NCI-H128 (cell line): Measurements from ENCODE around the gene DNAJC2.

Experiments
- DNase-seq: peaks from one replicate; lab custom pipeline; 2025; ENCODE audit not compliant: unreplicated experiment; lab: John Stamatoyannopoulos, UW

Gene DNAJC2

GRCh38 chr7:103344453-103345149 is at the start of gene DNAJC2:
Gene DNAJC2 (minus strand): TSS chr7:103344767. CDS start chr7:103344622, 145 bp downstream.
- DNase-seq, result peak; percentile 62

GRCh38 chr7:103391976-103392375 is 47.4 kb upstream of the DNAJC2 start:
- DNase-seq, result no peak

- DNase-seq, result no peak
Observed at GRCh38 chr7:103391150-103391549, 46.6 kb upstream of the DNAJC2 start.

- DNase-seq, result no peak
Observed at GRCh38 chr7:103389263-103389662, 44.7 kb upstream of the DNAJC2 start.

GRCh38 chr7:103388469-103389140 is 44.0 kb upstream of the DNAJC2 start:
- DNase-seq, result no peak

GRCh38 chr7:103387242-103387641 is 42.7 kb upstream of the DNAJC2 start:
- DNase-seq, result no peak

GRCh38 chr7:103382032-103382402 is 37.5 kb upstream of the DNAJC2 start:
- DNase-seq, result no peak

- DNase-seq, result no peak
Observed at GRCh38 chr7:103381280-103382031, 36.9 kb upstream of the DNAJC2 start.

GRCh38 chr7:103380395-103381191 is 36.0 kb upstream of the DNAJC2 start:
- no peak for DNase-seq

GRCh38 chr7:103379270-103379975 is 34.9 kb upstream of the DNAJC2 start:
- DNase-seq, result no peak

- DNase-seq, result no peak
Observed at GRCh38 chr7:103373866-103374643, 29.5 kb upstream of the DNAJC2 start.

- DNase-seq, result no peak
Observed at GRCh38 chr7:103369432-103369831, 24.9 kb upstream of the DNAJC2 start.

GRCh38 chr7:103349805-103350204 is 5.2 kb upstream of the DNAJC2 start:
- no peak for DNase-seq

GRCh38 chr7:103348959-103349358 is 4.4 kb upstream of the DNAJC2 start:
- no peak for DNase-seq

- no peak for DNase-seq
Observed at GRCh38 chr7:103348452-103348851, 3.9 kb upstream of the DNAJC2 start.

- DNase-seq, result peak; percentile 56
Observed at GRCh38 chr7:103347507-103348267, 3.1 kb upstream of the DNAJC2 start, which contains the start of gene PSMC2. Gene PSMC2 (plus strand): TSS chr7:103347643. CDS start chr7:103347712, 69 bp downstream.

GRCh38 chr7:103346396-103346795 is 1.8 kb upstream of the DNAJC2 start:
- no peak for DNase-seq

GRCh38 chr7:103343758-103344452 is 662 bp downstream of the DNAJC2 start:
- DNase-seq, result no peak
